ENCODE measurements around the gene METTL26. TPM values are rescaled to one million over a fixed set of nuclear protein-coding genes. Genes with fewer than 3 reads are reported as not detected.
A peak's percentile ranks its signal among the peaks of the same experiment; 100 is the strongest.

Gene METTL26
- total and polyA plus RNA-seq, 2 of the 8 experiments (the other 6 are each of a cell fraction or from before 2014, with no cell fraction given), result 100 to 186 TPM

DNA sequence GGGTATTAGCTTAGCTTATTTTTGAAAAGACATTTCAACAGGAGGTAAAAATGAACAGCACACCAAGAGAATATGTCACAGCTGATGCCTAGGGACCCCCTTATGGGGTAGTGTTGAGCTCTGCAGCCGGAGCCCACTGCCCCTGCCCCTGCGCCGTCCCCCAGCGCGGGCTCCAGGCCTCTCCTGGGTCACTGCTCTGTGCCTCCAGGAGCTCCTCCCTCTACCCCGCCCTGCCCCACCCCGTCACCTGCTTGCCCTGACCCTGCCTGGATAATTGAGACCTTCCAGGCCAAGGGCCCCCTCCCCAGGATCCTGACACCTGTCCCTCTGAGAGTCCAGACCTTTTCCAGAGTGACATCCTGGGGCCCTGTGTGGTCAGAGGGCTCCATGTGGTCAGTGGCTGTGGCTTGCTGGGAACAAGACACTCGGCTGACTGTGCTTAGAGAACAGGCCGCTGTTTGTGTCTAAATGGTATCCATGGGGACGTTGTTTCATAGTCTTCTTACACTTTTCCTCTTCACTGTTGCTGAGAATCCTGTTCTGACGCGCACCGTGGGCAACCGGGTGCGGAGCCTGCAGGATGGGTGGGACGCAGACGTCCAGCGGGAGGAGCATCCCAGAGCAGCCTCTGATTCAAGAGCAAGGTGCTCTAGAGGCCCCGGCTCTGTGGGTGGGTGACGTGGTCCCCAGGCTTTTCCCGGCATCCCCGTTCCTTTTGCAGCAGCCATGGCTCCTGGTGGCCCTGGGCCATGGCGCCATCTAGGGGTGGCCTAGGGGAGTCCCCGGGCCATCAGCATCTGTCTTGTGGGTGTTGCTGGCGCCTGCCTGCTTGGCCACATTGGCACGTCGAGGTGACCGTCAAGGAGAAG lies 25.4 kb downstream of the METTL26 start (continued):
- TF ChIP-seq GABPA (IDR thresholded peaks at IDR 0.05; ENCODE audit: borderline replicate concordance, insufficient read depth, low read length) (peak; percentile 82; the same call in 1 of the 2 replicates), POU5F1 (IDR thresholded peaks at IDR 0.05; ENCODE audit: low read depth, low read length) (no peak), SUZ12 (IDR thresholded peaks at IDR 0.05; ENCODE audit: low read length) (no peak), KDM1A (IDR thresholded peaks at IDR 0.05; ENCODE audit: borderline replicate concordance, low read length) (no peak), NANOG (IDR thresholded peaks at IDR 0.05; ENCODE audit: insufficient read depth, low read depth, low read length, poor library complexity, severe bottlenecking) (peak; percentile 11), CREB1 (IDR thresholded peaks at IDR 0.05) (0 out of 2 replicates have a peak, but pooled peaks have one; percentile 9), BACH1 (IDR thresholded peaks at IDR 0.05; ENCODE audit: low read length) (no peak), RBBP5 (IDR thresholded peaks at IDR 0.05; ENCODE audit: borderline replicate concordance, low read depth, low read length) (no peak), POLR2A (IDR thresholded peaks at IDR 0.05; ENCODE audit: control extremely low read depth in 1 of 2, low read depth in 2 of 2, low read length in 2 of 2) (no peak)
- TF ChIP-seq, protein P1, sequence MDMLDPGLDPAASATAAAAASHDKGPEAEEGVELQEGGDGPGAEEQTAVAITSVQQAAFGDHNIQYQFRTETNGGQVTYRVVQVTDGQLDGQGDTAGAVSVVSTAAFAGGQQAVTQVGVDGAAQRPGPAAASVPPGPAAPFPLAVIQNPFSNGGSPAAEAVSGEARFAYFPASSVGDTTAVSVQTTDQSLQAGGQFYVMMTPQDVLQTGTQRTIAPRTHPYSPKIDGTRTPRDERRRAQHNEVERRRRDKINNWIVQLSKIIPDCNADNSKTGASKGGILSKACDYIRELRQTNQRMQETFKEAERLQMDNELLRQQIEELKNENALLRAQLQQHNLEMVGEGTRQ (IDR thresholded peaks at IDR 0.05; ENCODE audit: low read length), result no peak
- TF ChIP-seq, protein P2, sequence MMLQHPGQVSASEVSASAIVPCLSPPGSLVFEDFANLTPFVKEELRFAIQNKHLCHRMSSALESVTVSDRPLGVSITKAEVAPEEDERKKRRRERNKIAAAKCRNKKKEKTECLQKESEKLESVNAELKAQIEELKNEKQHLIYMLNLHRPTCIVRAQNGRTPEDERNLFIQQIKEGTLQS (IDR thresholded peaks at IDR 0.05; ENCODE audit: insufficient read depth, low read depth, low read length), result 0 out of 2 replicates have a peak, but pooled peaks have one; percentile 25
- TF ChIP-seq, protein P3, sequence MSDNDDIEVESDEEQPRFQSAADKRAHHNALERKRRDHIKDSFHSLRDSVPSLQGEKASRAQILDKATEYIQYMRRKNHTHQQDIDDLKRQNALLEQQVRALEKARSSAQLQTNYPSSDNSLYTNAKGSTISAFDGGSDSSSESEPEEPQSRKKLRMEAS (IDR thresholded peaks at IDR 0.05), result 0 out of 2 replicates have a peak, but pooled peaks have one; percentile 9

Measured in H1 (cell line).